GM21717 (cell line): ENCODE results near the gene OVOL3.
"Not testable (repeated sequence)": the region's sequence is repeated elsewhere in the genome, so short reads cannot be mapped to it uniquely, and the experiment has no call there.

Experiments used
- ATAC-seq: cut with Tn5 transposase; IDR thresholded peaks from one replicate; pipeline ENCODE4 v1.9.1; 2021; ENCODE audit warnings: mild to moderate bottlenecking, moderate library complexity; ENCODE audit not compliant: unreplicated experiment

OVOL3 gene

GRCh38 chr19:36125557-36125956 lies 14.6 kb downstream of the OVOL3 start:
- ATAC-seq, result no peak

- ATAC-seq, result no peak
Observed at GRCh38 chr19:36128392-36128736, 17.4 kb downstream of the OVOL3 start.

GRCh38 chr19:36131221-36131620 lies 20.3 kb downstream of the OVOL3 start:
- not testable (repeated sequence) for ATAC-seq

GRCh38 chr19:36134867-36135266 lies 23.9 kb downstream of the OVOL3 start:
- ATAC-seq, result not testable (repeated sequence)

GRCh38 chr19:36136964-36137686 lies 26.2 kb downstream of the OVOL3 start:
- ATAC-seq, result no peak

- no peak for ATAC-seq
Observed at GRCh38 chr19:36139120-36139472, 28.2 kb downstream of the OVOL3 start.

- peak; percentile 60 for ATAC-seq
Observed at GRCh38 chr19:36139473-36140303, 28.7 kb downstream of the OVOL3 start, which contains the start of gene CAPNS1. CAPNS1 (plus strand) TSS chr19:36140066; CDS start chr19:36141012, 946 bp downstream.

GRCh38 chr19:36140304-36141038 lies 29.5 kb downstream of the OVOL3 start:
- ATAC-seq, result peak; percentile 11

GRCh38 chr19:36141039-36141927 lies 30.3 kb downstream of the OVOL3 start:
- ATAC-seq, result peak; percentile 36

- ATAC-seq, result no peak
Observed at GRCh38 chr19:36142046-36142445, 31.1 kb downstream of the OVOL3 start.

GRCh38 chr19:36142496-36142895 lies 31.6 kb downstream of the OVOL3 start:
- ATAC-seq, result no peak

- no peak for ATAC-seq
Observed at GRCh38 chr19:36144624-36145023, 33.7 kb downstream of the OVOL3 start.

- ATAC-seq, result no peak
Observed at GRCh38 chr19:36149673-36150406, 38.9 kb downstream of the OVOL3 start.

- ATAC-seq, result no peak
Observed at GRCh38 chr19:36150586-36150985, 39.6 kb downstream of the OVOL3 start.

GRCh38 chr19:36151144-36152018 lies 40.4 kb downstream of the OVOL3 start:
- ATAC-seq, result no peak

- no peak for ATAC-seq
Observed at GRCh38 chr19:36152019-36152351, 41.0 kb downstream of the OVOL3 start.

GRCh38 chr19:36152352-36153091 lies 41.6 kb downstream of the OVOL3 start, which contains the start of gene COX7A1:
COX7A1 (minus strand) TSS chr19:36152447; CDS start chr19:36152407, 40 bp downstream.
- no peak for ATAC-seq

GRCh38 chr19:36153126-36153525 lies 42.2 kb downstream of the OVOL3 start:
- no peak for ATAC-seq
